IMR-90 (cell line): ENCODE data around the gene OR8D1. TPM values are rescaled to one million over a fixed set of nuclear protein-coding genes. Genes with fewer than 3 reads are reported as not detected.

Source experiments
- ATAC-seq: fragments of 200-7000 bp; cut with Tn5 transposase; 2 replicates; pipeline ENCODE4 v1.9.1; 2020; ENCODE audit warnings: low read depth, mild to moderate bottlenecking, moderate library complexity
- BruUV-seq: library from RNA; stranded (reverse); fragments of 400-500 nt; replicated peaks from 2 replicates; lab custom pipeline; 2021; lab: Mats Ljungman, UMichigan
- CTCF ChIA-PET: fragments of 300-600 bp; formaldehyde crosslinking; extraction: SDS; loops from one replicate; lab custom pipeline; 2021; ENCODE audit warnings: antibody characterized with exemption; lab: Yijun Ruan, JAX
- POLR2A ChIA-PET: fragments of 300-600 bp; sonication (Branson Sonifier 250); formaldehyde crosslinking; loops from one replicate; lab custom pipeline; 2022; ENCODE audit warnings: antibody characterized with exemption; ENCODE audit not compliant: unreplicated experiment; lab: Charles Lee
- DNase-seq: peaks from one replicate; pipeline ENCODE4 v3.0.0; 2013
- H2AFZ ChIP-seq: replicated peaks from 2 replicates; pipeline ENCODE3; 2013; ENCODE audit warnings: low read length, mild to moderate bottlenecking; ENCODE audit not compliant: poor library complexity
- H2AK5ac ChIP-seq: 2 replicates; pipeline ENCODE4 v1.6.1; 2013; ENCODE audit warnings: low read depth, low read length, inconsistent platforms
- H2AK9ac ChIP-seq: replicated peaks from 2 replicates; pipeline ENCODE3; 2013; ENCODE audit warnings: mild to moderate bottlenecking, low read depth, low read length, moderate library complexity; ENCODE audit not compliant: poor library complexity
- H2BK120ac ChIP-seq: 2 replicates; pipeline ENCODE4 v1.6.1; 2013; ENCODE audit warnings: low read depth, low read length, inconsistent platforms
- H2BK15ac ChIP-seq: 3 replicates; pipeline ENCODE4 v1.6.1; 2013; ENCODE audit warnings: low read depth, low read length, inconsistent platforms
- H2BK20ac ChIP-seq: 2 replicates; pipeline ENCODE4 v1.6.1; 2013; ENCODE audit warnings: low read depth, mild to moderate bottlenecking, inconsistent platforms, low read length, moderate library complexity
- H2BK5ac ChIP-seq: 2 replicates; pipeline ENCODE4 v1.6.1; 2013; ENCODE audit warnings: mild to moderate bottlenecking, low read depth, low read length, inconsistent platforms; ENCODE audit not compliant: poor library complexity, severe bottlenecking
- H3K14ac ChIP-seq: replicated peaks from 2 replicates; pipeline ENCODE4 v1.6.1; 2013; ENCODE audit warnings: low read depth, low read length, inconsistent platforms
- H3K18ac ChIP-seq: 2 replicates; pipeline ENCODE4 v1.6.1; 2013; ENCODE audit warnings: low read depth, low read length, control low read depth
- H3K23ac ChIP-seq: 2 replicates; pipeline ENCODE4 v1.6.1; 2013; ENCODE audit warnings: low read depth, low read length, inconsistent platforms
- H3K27ac ChIP-seq: 2 replicates; pipeline ENCODE4 v1.5.1; 2013; ENCODE audit warnings: mild to moderate bottlenecking, control low read depth, low read length; ENCODE audit not compliant: insufficient read depth
- H3K27me3 ChIP-seq: 2 replicates; pipeline ENCODE4 v1.6.1; 2013; ENCODE audit warnings: low read length; ENCODE audit not compliant: control insufficient read depth, insufficient read depth
- H3K36me3 ChIP-seq: 2 replicates; pipeline ENCODE4 v1.6.1; 2013; ENCODE audit warnings: low read length, mixed read lengths; ENCODE audit not compliant: control insufficient read depth, insufficient read depth
- H3K4ac ChIP-seq: 2 replicates; pipeline ENCODE4 v1.6.1; 2013; ENCODE audit warnings: low read depth, low read length, inconsistent platforms
- H3K4me1 ChIP-seq: 2 replicates; pipeline ENCODE4 v1.6.1; 2013; ENCODE audit warnings: low read length, mixed read lengths; ENCODE audit not compliant: control insufficient read depth, insufficient read depth
- H3K4me2 ChIP-seq: 2 replicates; pipeline ENCODE4 v1.6.1; 2013; ENCODE audit warnings: low read depth, mild to moderate bottlenecking, control low read depth, low read length, moderate library complexity
- H3K4me3 ChIP-seq: 2 replicates; pipeline ENCODE4 v1.5.1; 2013; ENCODE audit warnings: low read depth, mild to moderate bottlenecking, control low read depth, low read length, moderate library complexity; ENCODE audit not compliant: insufficient read depth
- H3K56ac ChIP-seq: 2 replicates; pipeline ENCODE4 v1.6.1; 2013; ENCODE audit warnings: low read length, inconsistent platforms; ENCODE audit not compliant: insufficient read depth; ENCODE audit errors: extremely low read depth
- H3K79me1 ChIP-seq, 2 experiments: 2 replicates each; pipeline ENCODE4 v1.6.1; 2013; ENCODE audit warnings: low read length in 2 of 2, inconsistent platforms in 1 of 2, low read depth in 1 of 2
- H3K9ac ChIP-seq: 2 replicates; pipeline ENCODE4 v1.6.1; 2013; ENCODE audit warnings: low read depth, low read length, control low read depth
- H3K9me1 ChIP-seq: 2 replicates; pipeline ENCODE4 v1.6.1; 2013; ENCODE audit warnings: low read length, inconsistent platforms; ENCODE audit not compliant: insufficient read depth
- H3K9me3 ChIP-seq: 2 replicates; pipeline ENCODE4 v1.6.1; 2013; ENCODE audit warnings: low read length; ENCODE audit not compliant: control insufficient read depth, insufficient read depth
- H4K20me1 ChIP-seq: 2 replicates; pipeline ENCODE4 v1.6.1; 2013; ENCODE audit warnings: low read length, inconsistent platforms; ENCODE audit not compliant: insufficient read depth
- H4K5ac ChIP-seq: 2 replicates; pipeline ENCODE4 v1.6.1; 2013; ENCODE audit warnings: mild to moderate bottlenecking, low read depth, low read length, control low read depth
- H4K8ac ChIP-seq, 2 experiments: 2 replicates each; pipeline ENCODE4 v1.6.1; 2013; ENCODE audit warnings: low read depth in 2 of 2, low read length in 2 of 2, control low read depth in 1 of 2, inconsistent platforms in 1 of 2
- H4K91ac ChIP-seq: 2 replicates; pipeline ENCODE4 v1.6.1; 2013; ENCODE audit warnings: low read depth, low read length, inconsistent platforms; ENCODE audit not compliant: insufficient read depth
- BHLHE40 ChIP-seq: fragments of 150-350 bp; IDR thresholded peaks from 2 replicates; pipeline ENCODE4 v1.6.1; 2016; ENCODE audit warnings: mild to moderate bottlenecking, low read depth, low read length
- CHD1 ChIP-seq: IDR thresholded peaks from 2 replicates; pipeline ENCODE4 v1.6.1; 2012; ENCODE audit warnings: low read depth, low read length, improper control_type of control experiment
- FOS ChIP-seq: fragments of 150-350 bp; IDR thresholded peaks from 2 replicates; pipeline ENCODE4 v1.6.1; 2016; ENCODE audit warnings: low read depth, low read length
- MAZ ChIP-seq: IDR thresholded peaks from 2 replicates; pipeline ENCODE4 v1.6.1; 2012; ENCODE audit warnings: low read depth, mild to moderate bottlenecking, low read length, improper control_type of control experiment, moderate library complexity, borderline replicate concordance
- MXI1 ChIP-seq: IDR thresholded peaks from 2 replicates; pipeline ENCODE4 v1.6.1; 2012; ENCODE audit warnings: low read depth, mild to moderate bottlenecking, low read length, moderate library complexity, borderline replicate concordance
- RAD21 ChIP-seq: IDR thresholded peaks from 2 replicates; pipeline ENCODE4 v1.6.1; 2012; ENCODE audit warnings: low read length, improper control_type of control experiment
- SMC3 ChIP-seq: fragments of 150-350 bp; IDR thresholded peaks from 2 replicates; pipeline ENCODE4 v1.6.1; 2016; ENCODE audit warnings: low read depth, mild to moderate bottlenecking, antibody characterized with exemption, low read length, moderate library complexity
- dilution Hi-C: fragments of 300-500 bp; cut with HindIII; formaldehyde crosslinking; loops from one replicate; pipeline ENCODE4 v1.14.3; 2018; ENCODE audit warnings: low sequenced_read_pairs; ENCODE audit not compliant: unreplicated experiment
- in situ Hi-C: fragments of 300-500 bp; cut with MboI; formaldehyde crosslinking; loops from 3 replicates; pipeline ENCODE4 v1.14.3; 2019; ENCODE audit warnings: low sequenced_read_pairs, inconsistent platforms, mixed read lengths
- intact Hi-C: fragments of 100-400 bp; cut with micrococcal nuclease; formaldehyde crosslinking; loops from 2 replicates; pipeline ENCODE4 v1.10.0; 2022
- polyA plus RNA-seq, 3 experiments: library from polyadenylated mRNA; depleted of rRNA; stranded (reverse); fragments of >200 nt; gene quantifications; 2 replicates each; pipeline ENCODE4 v1.2.3, GENCODE V29; 2012; ENCODE audit warnings: low replicate concordance in 1 of 3
- total RNA-seq: library from RNA; depleted of rRNA; stranded (reverse); fragments of >200 nt; gene quantifications from 2 replicates; pipeline ENCODE4 v1.2.3, GENCODE V29; 2012
- TF ChIP-seq, protein P1 (sequence below): conservative IDR thresholded peaks from 2 replicates; pipeline ENCODE4 v1.5.1; 2012; ENCODE audit warnings: mild to moderate bottlenecking, low read depth, low read length, improper control_type of control experiment
- TF ChIP-seq, protein P2 (sequence below): fragments of 150-350 bp; IDR thresholded peaks from 2 replicates; pipeline ENCODE4 v1.6.1; 2017; ENCODE audit warnings: mild to moderate bottlenecking, antibody characterized with exemption, low read length, low read depth

OR8D1 gene
- total and polyA plus RNA-seq, 2 of the 4 experiments (the other 2 are of a cell fraction): not detected

DNA sequence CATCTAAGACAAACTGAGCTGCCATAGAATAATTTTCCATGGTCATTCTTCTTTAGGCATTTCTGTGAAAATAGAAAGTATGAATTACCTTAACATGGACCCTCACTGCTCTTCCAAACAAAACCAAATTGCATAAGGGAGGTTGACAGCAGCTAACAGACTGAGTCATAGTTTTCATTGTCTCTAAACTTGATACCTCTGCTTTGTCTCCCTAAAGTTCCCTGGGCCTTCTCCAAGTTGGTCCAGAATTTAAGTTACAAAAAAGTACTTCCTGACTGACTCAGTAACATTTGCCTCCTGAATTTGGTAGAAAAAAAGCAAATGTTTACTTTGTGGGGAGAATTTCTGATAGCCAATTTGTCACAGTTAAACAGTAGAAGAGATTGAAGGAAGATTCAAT, 3.0 kb downstream of the OR8D1 start:
- Histone ChIP-seq H4K8ac (no peak overlapping the region), H3K9ac (no peak overlapping the region), H4K5ac (peak overlapping the region; percentile 68; the same call in 1 of the 2 replicates), H3K4me2 (no peak overlapping the region), H3K9me3 (no peaks in the 10 kb centered on the region), H3K27me3 (no peaks in the 10 kb centered on the region), H2AFZ (no peak overlapping the region), H2BK120ac (peak overlapping the region; percentile 46; the same call in 1 of the 2 replicates), H2AK5ac (no peak overlapping the region), H3K4me3 (no peak overlapping the region), H3K14ac (no peak overlapping the region), H3K79me1 (no peaks in the 10 kb centered on the region), H3K4ac (0 out of 2 replicates have a peak overlapping the region, but pooled peaks have one; percentile 16), H4K91ac (no peak overlapping the region), H2BK20ac (0 out of 2 replicates have a peak overlapping the region, but pooled peaks have one; percentile 71), H3K18ac (no peak overlapping the region; the same call in 1 of the 2 replicates), H2BK5ac (no peak overlapping the region), H3K4me1 (peaks cover 2% of the 10 kb centered on the region; the same call in 1 of the 2 replicates), H4K20me1 (no peaks in the 10 kb centered on the region), H3K27ac (no peak overlapping the region), H3K9me1 (no peaks in the 10 kb centered on the region), H2AK9ac (no peak overlapping the region), H3K56ac (no peak overlapping the region), H3K36me3 (no peaks in the 10 kb centered on the region), H2BK15ac (no peak overlapping the region), H3K23ac (no peak overlapping the region)
- intact Hi-C loops (no loop called here), in situ Hi-C loops (loop anchor here (10.0 kb wide), 1 partner anchor 236 kb away; no protein-coding TSS in a partner anchor), dilution Hi-C loops (no loop called here)
- TF ChIP-seq MXI1: no peak
- TF ChIP-seq, protein P1, sequence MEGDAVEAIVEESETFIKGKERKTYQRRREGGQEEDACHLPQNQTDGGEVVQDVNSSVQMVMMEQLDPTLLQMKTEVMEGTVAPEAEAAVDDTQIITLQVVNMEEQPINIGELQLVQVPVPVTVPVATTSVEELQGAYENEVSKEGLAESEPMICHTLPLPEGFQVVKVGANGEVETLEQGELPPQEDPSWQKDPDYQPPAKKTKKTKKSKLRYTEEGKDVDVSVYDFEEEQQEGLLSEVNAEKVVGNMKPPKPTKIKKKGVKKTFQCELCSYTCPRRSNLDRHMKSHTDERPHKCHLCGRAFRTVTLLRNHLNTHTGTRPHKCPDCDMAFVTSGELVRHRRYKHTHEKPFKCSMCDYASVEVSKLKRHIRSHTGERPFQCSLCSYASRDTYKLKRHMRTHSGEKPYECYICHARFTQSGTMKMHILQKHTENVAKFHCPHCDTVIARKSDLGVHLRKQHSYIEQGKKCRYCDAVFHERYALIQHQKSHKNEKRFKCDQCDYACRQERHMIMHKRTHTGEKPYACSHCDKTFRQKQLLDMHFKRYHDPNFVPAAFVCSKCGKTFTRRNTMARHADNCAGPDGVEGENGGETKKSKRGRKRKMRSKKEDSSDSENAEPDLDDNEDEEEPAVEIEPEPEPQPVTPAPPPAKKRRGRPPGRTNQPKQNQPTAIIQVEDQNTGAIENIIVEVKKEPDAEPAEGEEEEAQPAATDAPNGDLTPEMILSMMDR: no peak
- TF ChIP-seq BHLHE40: no peak
- TF ChIP-seq RAD21: no peak
- TF ChIP-seq SMC3: no peak
- no peak for TF ChIP-seq MAZ
- TF ChIP-seq CHD1: no peak
- TF ChIP-seq FOS: no peak
- TF ChIP-seq, protein P2, sequence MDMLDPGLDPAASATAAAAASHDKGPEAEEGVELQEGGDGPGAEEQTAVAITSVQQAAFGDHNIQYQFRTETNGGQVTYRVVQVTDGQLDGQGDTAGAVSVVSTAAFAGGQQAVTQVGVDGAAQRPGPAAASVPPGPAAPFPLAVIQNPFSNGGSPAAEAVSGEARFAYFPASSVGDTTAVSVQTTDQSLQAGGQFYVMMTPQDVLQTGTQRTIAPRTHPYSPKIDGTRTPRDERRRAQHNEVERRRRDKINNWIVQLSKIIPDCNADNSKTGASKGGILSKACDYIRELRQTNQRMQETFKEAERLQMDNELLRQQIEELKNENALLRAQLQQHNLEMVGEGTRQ: no peak
- no TSS peak for BruUV-seq
- ChIA-PET CTCF (no interaction called here), POLR2A (no interaction called here)
- DNase-seq (peak; percentile 4), ATAC-seq (no peak)
